Activated CD8-positive, alpha-beta T cell treated with anti-CD3 and anti-CD28 coated beads for 36 hours (primary cell): Measurements from ENCODE around the gene SLC29A1. TPM values are rescaled to one million over a fixed set of nuclear protein-coding genes. Genes with fewer than 3 reads are reported as not detected.

ENCODE experiments used
- ATAC-seq: fragments of 200-7000 bp; cut with Tn5 transposase; one replicate; pipeline ENCODE4 v1.10.0; 2021; ENCODE audit warnings: mild to moderate bottlenecking, moderate library complexity
- CTCF ChIA-PET: fragments of 350-600 bp; sonication (Branson Sonifier 250); formaldehyde crosslinking; loops from one replicate; lab custom pipeline; 2021; ENCODE audit warnings: antibody characterized with exemption; lab: Charles Lee
- POLR2A ChIA-PET: fragments of 350-600 bp; sonication (Branson Sonifier 250); formaldehyde crosslinking; loops from one replicate; lab custom pipeline; 2021; ENCODE audit warnings: antibody characterized with exemption; lab: Charles Lee
- DNase-seq: peaks from one replicate; pipeline ENCODE4 v3.0.0-alpha.2; 2020
- H3K27ac Mint-ChIP-seq: one replicate; pipeline ENCODE4 v1.8.0; 2021; ENCODE audit warnings: mild to moderate bottlenecking, mixed read lengths
- H3K27me3 Mint-ChIP-seq: one replicate; pipeline ENCODE4 v1.8.0; 2021; ENCODE audit warnings: mixed read lengths
- H3K36me3 Mint-ChIP-seq: one replicate; pipeline ENCODE4 v1.8.0; 2021; ENCODE audit warnings: low read depth, mixed read lengths
- H3K4me1 Mint-ChIP-seq: one replicate; pipeline ENCODE4 v1.8.0; 2021; ENCODE audit warnings: low read depth, mixed read lengths
- H3K4me3 Mint-ChIP-seq: one replicate; pipeline ENCODE4 v1.8.0; 2021; ENCODE audit warnings: mild to moderate bottlenecking, moderate library complexity, mixed read lengths
- H3K9me3 Mint-ChIP-seq: one replicate; pipeline ENCODE4 v1.8.0; 2021; ENCODE audit warnings: mixed read lengths
- CTCF ChIP-seq: fragments of 200-600 bp; IDR thresholded peaks from one replicate; pipeline ENCODE4 v1.8.0; 2022; ENCODE audit warnings: antibody characterized with exemption, mild to moderate bottlenecking
- intact Hi-C: fragments of 100-400 bp; cut with micrococcal nuclease; formaldehyde crosslinking; loops from one replicate; pipeline ENCODE4 v1.10.0; 2022
- total RNA-seq, 2 experiments: library from RNA; stranded (reverse); gene quantifications; one replicate each; pipeline ENCODE4 v1.2.3, GENCODE V29; 2021

The SLC29A1 gene
- total RNA-seq, 2 experiments from 2014 or later, result 56.1 to 57.4 TPM

- peaks cover 34% of the 10 kb centered on the region for H3K27me3 Mint-ChIP-seq
- DNase-seq (no peak), ATAC-seq (no peak)
- H3K36me3 Mint-ChIP-seq, result no peaks in the 10 kb centered on the region
- intact Hi-C loops, result no loop called here
- H3K4me1 Mint-ChIP-seq, result no peaks in the 10 kb centered on the region
- no peaks in the 10 kb centered on the region for H3K9me3 Mint-ChIP-seq
- CTCF ChIA-PET, result interaction anchor here (0.8 to 2.1 kb wide), 5 partner anchors 10 to 59 kb away, joined by 3 to 6 read pairs (median 5); no protein-coding TSS in a partner anchor
- no peak for TF ChIP-seq CTCF
- H3K4me3 Mint-ChIP-seq, result no peak overlapping the region
- no peak overlapping the region for H3K27ac Mint-ChIP-seq
- POLR2A ChIA-PET, result interaction anchor here (1.1 kb wide), 1 partner anchor 31 kb away, joined by 3 read pairs; the partner anchor contains the start of gene HSP90AB1
These were observed 54.9 kb downstream of the SLC29A1 start for GRCh38 chr6:44278315-44278714.

- intact Hi-C loops, result no loop called here
- TF ChIP-seq CTCF, result no peak
- DNase-seq, result no peak
- ATAC-seq, result no peak
- H3K4me3 Mint-ChIP-seq, result no peak overlapping the region
- ChIA-PET CTCF (interaction anchor here (0.8 to 2.1 kb wide), 4 partner anchors 11 to 58 kb away, joined by 3 to 6 read pairs (median 4); no protein-coding TSS in a partner anchor), POLR2A (no interaction called here)
- no peaks in the 10 kb centered on the region for H3K4me1 Mint-ChIP-seq
- no peak overlapping the region for H3K27ac Mint-ChIP-seq
- no peaks in the 10 kb centered on the region for H3K36me3 Mint-ChIP-seq
- H3K9me3 Mint-ChIP-seq, result no peaks in the 10 kb centered on the region
- peaks cover 33% of the 10 kb centered on the region for H3K27me3 Mint-ChIP-seq
These were observed 55.6 kb downstream of the SLC29A1 start for GRCh38 chr6:44278774-44279697.

Other genes with a start within 250 kb of the SLC29A1 start
- gene MRPL14, start 96.1 kb upstream of the SLC29A1 start, total RNA-seq, result 10 to 100 TPM; 42.8 to 44.3 TPM
- 10 to 100 TPM in 1 of 2 experiments, 1 to 10 TPM in 1; 9.1 to 12.9 TPM for gene TMEM63B, start 96.0 kb upstream of the SLC29A1 start, total RNA-seq
- under 1 TPM; 0.11 to 0.18 TPM for gene CAPN11, start 64.8 kb upstream of the SLC29A1 start, total RNA-seq
- not detected for gene MYMX, start 6.7 kb upstream of the SLC29A1 start, total RNA-seq
- 1,000 to 10,000 TPM; 2,124 to 2,130 TPM for gene HSP90AB1, start 23.5 kb downstream of the SLC29A1 start, total RNA-seq
- gene SLC35B2, start 33.9 kb downstream of the SLC29A1 start, total RNA-seq, result 10 to 100 TPM; 15.4 to 16.7 TPM
- 10 to 100 TPM; 13.3 to 17.9 TPM for gene NFKBIE, start 42.0 kb downstream of the SLC29A1 start, total RNA-seq
- under 1 TPM in 1 of 2 experiments, not detected in 1; 0.05 TPM for gene TMEM151B, start 46.9 kb downstream of the SLC29A1 start, total RNA-seq
- gene AARS2, start 89.8 kb downstream of the SLC29A1 start, total RNA-seq, result 10 to 100 TPM; 16.2 to 16.3 TPM
- gene SPATS1, start 119.1 kb downstream of the SLC29A1 start, total RNA-seq, result not detected
- gene CDC5L, start 164.1 kb downstream of the SLC29A1 start, total RNA-seq, result 10 to 100 TPM; 20.4 to 21.4 TPM